HG02623 (cell line): ENCODE measurements around the gene THEMIS2.
A peak's percentile ranks its signal among the peaks of the same experiment; 100 is the strongest.

Source experiments
- ATAC-seq: cut with Tn5 transposase; IDR thresholded peaks from one replicate; pipeline ENCODE4 v1.9.1; 2021; ENCODE audit warnings: moderate library complexity; ENCODE audit not compliant: unreplicated experiment

THEMIS2 gene

GRCh38 chr1:27885114-27885528 lies 12.8 kb downstream of the THEMIS2 start:
- no peak for ATAC-seq

GRCh38 chr1:27885621-27886352 lies 13.4 kb downstream of the THEMIS2 start:
- no peak for ATAC-seq

GRCh38 chr1:27886353-27886679 lies 14.0 kb downstream of the THEMIS2 start:
- ATAC-seq: no peak

- no peak for ATAC-seq
Measured at GRCh38 chr1:27886744-27887143, 14.4 kb downstream of the THEMIS2 start.

- ATAC-seq: no peak
Measured at GRCh38 chr1:27887215-27888021, 15.1 kb downstream of the THEMIS2 start.

- ATAC-seq: no peak
Measured at GRCh38 chr1:27889506-27889905, 17.2 kb downstream of the THEMIS2 start.

GRCh38 chr1:27891196-27891889 lies 19.0 kb downstream of the THEMIS2 start:
- peak; percentile 30 for ATAC-seq

GRCh38 chr1:27894521-27894920 lies 22.2 kb downstream of the THEMIS2 start:
- ATAC-seq: no peak

GRCh38 chr1:27906759-27907158 lies 34.4 kb downstream of the THEMIS2 start:
- ATAC-seq: no peak

- no peak for ATAC-seq
Measured at GRCh38 chr1:27912429-27912828, 40.1 kb downstream of the THEMIS2 start.

- no peak for ATAC-seq
Measured at GRCh38 chr1:27915082-27915575, 42.8 kb downstream of the THEMIS2 start.

GRCh38 chr1:27922272-27922671 lies 49.9 kb downstream of the THEMIS2 start:
- ATAC-seq: no peak

GRCh38 chr1:27928216-27928954 lies 56.0 kb downstream of the THEMIS2 start:
- no peak for ATAC-seq

- ATAC-seq: no peak
Measured at GRCh38 chr1:27931184-27931583, 58.8 kb downstream of the THEMIS2 start.

GRCh38 chr1:27931759-27932158 lies 59.4 kb downstream of the THEMIS2 start:
- ATAC-seq: no peak

GRCh38 chr1:27934818-27935549 lies 62.6 kb downstream of the THEMIS2 start, which contains the start of gene SMPDL3B:
SMPDL3B (plus strand) TSS chr1:27935000; CDS start chr1:27935184, 184 bp downstream.
- no peak for ATAC-seq

GRCh38 chr1:27935721-27936120 lies 63.4 kb downstream of the THEMIS2 start:
- no peak for ATAC-seq
